GOT3 (cell line): ENCODE data around the gene AHDC1.

Source experiments
- DNase-seq: peaks from one replicate; lab custom pipeline; 2025; ENCODE audit warnings: mixed read lengths; lab: John Stamatoyannopoulos, UW

The AHDC1 gene

GRCh38 chr1:27599605-27600497, 4.1 kb downstream of the AHDC1 start:
- DNase-seq, result no peak

DNA sequence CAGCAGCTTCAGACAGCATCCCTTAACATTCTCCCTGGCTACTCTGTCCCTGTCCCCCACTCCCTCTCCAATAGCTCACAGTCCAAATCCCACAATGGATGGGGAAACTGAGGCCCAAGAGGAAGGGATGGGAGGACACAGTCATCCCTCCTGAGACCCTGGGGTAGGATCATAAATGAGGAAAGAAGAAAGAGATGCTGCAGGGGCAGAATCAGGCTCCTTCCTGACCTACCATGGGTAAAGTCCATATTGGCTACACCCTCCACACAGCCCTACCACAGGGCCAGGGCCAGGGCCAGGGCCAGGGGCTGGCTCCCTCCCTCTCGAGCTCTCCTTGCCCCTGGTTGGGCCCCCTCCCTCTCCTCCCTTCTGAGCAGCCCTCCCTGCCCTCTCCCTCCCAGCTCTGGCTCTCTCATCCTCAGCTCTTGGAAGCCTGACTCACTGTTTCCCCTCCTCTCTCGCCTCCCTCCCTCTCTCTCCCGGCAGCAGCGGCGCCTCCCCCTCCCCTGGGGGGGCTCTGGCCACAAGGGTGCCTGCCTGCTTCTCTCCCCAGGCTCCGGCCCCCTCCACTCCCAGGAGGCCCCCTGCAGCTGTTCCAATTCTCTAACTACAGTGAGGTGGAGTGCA, 4.9 kb downstream of the AHDC1 start:
- DNase-seq, result no peak

DNA sequence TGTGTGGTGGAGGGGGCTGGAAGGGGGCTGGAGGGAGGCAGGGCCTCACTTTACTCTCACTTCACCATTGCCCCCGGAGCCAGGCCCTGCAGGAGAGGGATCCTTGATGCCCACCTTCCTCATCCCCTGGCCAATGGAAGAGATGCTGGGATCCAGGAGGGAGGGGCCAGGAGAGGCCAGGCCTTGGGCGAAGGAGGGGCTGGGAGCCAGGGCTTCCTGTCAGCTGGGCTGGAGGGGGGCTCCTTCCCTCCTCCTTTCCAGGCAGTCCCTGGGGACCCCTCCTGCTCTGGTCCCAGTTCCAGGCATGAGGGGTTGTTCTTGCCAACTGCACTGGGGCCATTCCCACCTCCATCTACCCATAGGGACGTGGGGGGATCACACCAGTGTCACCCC, 5.7 kb downstream of the AHDC1 start:
- no peak for DNase-seq

DNA sequence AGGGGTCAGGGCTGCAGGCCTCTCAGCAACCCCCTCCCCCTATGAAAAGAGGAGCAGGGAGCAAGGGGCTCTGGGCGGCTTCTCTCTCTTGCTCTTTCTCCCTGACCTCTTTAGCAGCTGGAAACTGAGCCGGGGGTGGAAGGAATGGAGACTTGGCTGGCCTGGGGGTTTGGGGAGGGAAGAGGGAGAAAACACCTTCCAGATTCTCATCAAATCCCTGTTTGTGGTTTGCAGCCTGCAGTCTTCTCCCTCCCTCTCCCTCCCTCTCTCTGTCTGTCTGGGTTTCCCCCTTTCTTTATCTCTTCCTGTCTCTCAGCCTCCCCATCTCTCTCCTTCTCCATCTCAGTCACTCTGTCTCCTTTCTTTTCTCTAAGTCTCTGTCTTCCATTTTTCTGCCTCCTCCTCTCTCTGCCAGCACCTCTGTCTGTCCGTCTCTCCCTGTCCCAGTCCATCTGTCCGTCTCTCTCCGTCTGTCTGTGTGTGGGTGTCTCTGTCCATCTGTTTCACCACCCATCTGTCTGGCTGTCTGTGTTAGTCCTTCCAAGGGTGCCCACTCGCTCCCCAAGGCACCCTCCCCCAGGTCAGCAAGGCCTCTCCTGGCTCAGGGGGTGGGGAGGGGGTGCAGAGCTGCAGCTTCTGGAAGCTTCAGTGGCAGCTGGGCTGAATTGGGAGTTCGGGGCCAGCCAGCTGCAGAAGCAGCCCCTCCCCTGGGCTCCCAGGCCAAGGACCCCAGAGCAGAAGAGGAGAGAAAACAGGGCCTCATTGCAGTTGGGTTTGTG, 6.2 kb downstream of the AHDC1 start:
- DNase-seq, result no peak

DNA sequence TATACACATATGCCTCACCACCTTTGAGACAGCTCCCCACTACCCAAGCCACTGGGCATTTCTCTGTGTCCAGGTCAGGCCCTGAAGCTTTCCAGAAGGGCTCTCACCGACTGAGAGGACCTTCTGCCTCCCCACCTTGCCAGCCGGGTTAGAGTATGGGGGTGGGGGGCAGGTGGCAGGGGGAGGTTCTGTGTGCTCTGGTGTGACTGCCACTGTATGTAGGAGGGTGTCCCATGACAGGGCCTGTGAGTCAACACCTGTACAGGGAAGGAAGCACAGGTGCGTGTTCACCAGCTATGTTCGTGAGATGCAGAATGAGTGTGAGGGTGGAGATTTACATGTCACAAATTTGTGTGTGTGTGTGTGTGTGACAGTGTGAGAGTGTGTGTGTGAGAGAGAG, 7.0 kb downstream of the AHDC1 start:
- no peak for DNase-seq

DNA sequence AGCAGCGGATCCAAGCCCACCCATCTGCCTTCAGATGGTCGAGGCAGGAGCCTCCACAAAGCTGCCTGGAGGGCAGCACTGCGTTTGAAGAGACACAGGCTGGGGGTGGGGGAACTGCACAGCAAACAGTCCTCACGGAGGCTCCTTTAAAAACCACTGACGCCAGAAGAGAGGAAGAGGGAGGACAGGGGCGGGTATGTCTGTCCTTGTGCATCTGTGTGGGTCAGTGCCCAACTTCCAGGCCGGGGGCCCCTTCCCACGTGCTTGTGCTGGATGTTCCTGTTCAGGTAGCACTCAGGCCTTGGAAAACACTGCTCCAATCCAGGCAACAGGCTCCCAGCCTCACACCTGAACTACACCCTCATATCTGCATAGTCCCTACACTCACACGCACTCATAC, 7.7 kb downstream of the AHDC1 start:
- no peak for DNase-seq

GRCh38 chr1:27595597-27595996, 8.3 kb downstream of the AHDC1 start:
- DNase-seq, result no peak

DNA sequence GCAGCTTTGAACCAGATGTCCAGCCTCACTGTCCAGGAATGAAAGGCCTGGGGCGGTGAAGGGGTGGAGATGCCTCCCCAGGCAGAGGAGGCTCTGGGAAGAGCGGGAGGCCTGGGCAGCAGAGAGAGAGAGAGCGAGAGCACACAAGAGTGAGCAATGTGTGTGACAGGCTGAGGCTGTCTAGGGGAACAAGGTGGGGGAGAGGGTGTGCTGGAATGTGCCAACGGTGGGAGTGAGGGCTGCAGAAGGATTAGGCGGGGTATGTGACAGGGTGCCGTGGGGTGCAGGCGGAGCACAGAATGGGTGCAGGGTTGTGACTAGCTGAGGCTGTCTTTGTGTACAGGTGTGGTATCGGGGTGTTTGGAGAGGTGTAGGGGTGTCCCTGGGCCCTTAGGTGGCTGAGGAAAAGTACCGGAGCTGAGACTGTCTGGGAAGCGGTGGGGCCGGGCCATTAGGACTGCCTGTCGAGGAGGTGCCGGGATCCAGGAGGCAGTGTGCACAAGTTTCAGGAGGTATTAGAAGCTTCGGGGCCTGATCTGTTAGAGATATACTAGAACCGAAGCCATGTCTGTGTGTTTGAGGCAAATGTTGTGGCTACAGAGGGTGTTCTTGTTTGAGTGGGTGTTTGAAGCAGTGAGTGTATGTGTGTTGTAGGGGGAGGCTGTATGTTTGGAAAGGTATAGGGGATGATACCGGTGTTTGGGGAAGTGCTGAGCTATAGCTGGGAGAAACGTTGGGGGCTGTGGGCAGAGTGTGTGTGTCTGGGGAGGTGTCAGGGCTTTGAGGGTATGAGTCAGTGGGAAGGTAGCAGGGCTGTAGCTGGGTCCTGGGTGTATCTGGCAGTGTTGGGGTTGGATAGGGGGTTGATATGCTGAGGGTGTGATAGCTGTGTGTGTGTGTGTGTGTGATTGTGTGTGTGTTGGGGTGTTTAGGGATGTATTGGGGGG, 9.1 kb downstream of the AHDC1 start:
- no peak for DNase-seq

- no peak for DNase-seq
These were observed 10.0 kb downstream of the AHDC1 start for GRCh38 chr1:27593678-27594563.

- DNase-seq, result no peak
These were observed 10.8 kb downstream of the AHDC1 start for GRCh38 chr1:27592931-27593677.

DNA sequence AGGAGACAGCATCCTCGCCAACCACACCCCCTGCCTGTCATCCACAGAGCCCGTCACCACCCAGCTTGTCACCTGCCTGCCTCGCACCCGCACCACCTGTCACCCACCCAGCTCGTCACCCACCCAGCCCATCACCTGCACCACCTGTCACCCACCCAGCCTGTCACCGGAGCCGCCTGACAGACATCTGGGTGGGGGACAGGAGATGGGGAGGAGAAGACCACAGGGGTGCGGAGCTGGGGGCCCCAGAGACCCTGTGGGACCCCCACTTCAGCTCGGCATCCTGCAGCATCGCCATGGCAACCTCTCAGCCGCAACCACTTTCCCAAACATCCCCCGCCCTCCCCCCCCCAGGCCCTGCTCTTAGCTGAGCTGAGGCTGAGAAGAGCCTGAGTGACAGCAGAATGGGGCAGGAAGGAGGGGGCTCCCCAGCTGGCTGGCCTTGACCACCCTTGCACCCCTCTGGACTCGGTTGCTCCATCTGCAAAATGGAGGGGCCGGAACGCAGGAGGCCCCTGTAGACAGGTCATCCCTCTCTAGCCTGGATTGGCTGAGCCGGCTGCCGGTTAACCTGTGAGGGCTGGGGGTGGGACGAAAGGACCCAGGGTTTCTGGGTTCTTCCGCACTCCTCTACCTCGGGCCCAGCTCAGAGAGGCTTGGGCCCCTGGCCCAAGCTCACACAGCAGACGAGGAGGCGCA, 11.6 kb downstream of the AHDC1 start:
- no peak for DNase-seq

GRCh38 chr1:27591622-27592021, 12.3 kb downstream of the AHDC1 start:
- DNase-seq, result no peak

DNA sequence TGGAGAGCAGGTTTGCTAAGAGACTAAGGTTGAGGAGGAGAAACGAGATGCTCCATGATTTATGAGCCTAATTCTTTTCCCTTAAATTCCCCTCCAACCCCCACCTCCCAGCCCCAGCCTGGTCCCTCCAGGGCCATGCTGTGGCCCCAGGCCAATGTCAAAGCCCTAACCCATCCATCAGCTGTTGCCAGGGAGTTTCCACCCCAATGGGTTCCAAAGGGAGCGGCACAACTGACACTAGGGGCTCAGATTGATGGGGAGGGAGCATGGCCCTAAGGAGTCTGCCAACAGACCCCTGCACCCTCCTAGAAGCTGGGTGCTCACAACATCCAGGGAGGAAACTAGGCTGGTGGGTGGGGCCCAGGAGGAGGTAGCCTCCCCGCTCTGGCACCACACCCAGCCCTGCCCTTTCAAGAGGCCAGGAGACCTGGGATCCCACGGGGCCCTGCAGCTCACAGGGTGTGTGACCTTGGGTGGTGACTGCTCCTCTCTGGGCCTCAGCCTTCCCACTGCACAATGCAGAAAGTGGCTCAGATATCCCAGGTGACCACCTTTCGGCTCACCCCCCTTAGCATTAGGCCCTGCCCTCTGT, 12.9 kb downstream of the AHDC1 start:
- DNase-seq, result no peak

- DNase-seq, result no peak
These were observed 14.0 kb downstream of the AHDC1 start for GRCh38 chr1:27589841-27590426.

DNA sequence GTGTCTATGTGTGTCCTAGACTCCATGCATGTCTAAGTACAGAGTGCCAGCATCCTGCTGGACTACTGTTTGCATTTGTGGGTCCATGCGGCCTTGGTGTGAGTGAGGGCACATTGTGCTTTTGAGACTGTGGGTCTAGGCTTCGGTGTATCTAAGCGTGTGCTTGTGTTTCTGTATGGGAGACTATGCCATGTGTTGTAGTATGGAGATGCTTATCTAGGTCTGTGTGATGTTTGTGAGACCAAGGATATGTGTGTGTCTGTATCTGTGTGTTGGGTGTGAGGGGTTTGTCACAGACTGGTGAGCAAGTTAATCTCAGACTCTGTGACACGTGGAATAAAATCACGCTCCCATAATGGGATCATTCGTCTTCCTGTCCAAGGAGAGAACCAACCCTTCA, 14.5 kb downstream of the AHDC1 start:
- DNase-seq, result no peak

DNA sequence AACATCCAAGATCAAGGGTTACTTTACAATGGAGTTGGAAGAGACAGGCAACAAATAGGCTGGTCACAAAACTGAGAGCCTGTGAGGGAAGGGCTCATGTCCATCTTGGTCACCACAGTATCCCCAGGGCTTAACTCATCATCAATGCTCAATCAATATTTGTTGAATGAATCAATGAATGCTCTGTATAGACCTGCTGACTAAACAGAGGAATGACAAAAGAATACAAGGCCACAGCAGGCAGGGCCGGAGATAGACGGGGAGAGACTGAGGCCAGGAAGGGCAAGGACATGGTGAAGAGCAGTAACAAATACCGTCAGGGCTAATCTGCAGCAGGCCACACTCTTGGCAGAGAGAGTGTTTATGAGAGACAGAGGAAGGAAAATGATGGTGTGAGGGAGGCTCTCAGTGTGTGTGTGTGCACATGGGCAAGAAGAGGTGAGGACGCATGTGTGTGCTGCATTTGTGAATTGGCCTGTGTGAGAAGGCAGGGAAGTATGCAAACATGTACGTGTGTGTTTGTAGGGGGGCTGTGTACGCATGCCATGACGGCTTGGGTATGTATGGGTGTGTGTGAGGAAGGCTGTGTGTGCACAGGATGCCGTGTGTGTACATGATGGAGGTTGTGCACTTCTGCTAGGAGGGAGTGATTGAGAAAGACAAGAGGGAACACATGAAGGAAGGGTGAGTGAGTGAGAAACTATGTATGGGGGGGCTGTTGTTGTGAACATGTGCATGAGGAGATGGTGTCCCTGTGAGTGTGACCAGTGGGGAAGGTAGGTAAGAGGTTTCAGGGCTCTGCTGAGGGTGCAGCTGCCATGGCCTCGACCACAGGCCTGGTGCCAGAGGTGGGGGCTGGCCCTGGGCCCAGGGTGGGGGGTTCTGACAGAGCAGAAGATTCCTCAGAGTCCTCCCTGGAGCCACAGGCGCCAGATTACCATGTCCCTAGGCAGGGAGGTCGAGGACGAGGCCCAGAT, 15.4 kb downstream of the AHDC1 start:
- DNase-seq, result no peak

GRCh38 chr1:27585684-27586083, 18.3 kb downstream of the AHDC1 start:
- DNase-seq, result no peak
